GM12865 (cell line): ENCODE results near the gene IL1RAPL2.
"Not testable (repeated sequence)": the region's sequence is repeated elsewhere in the genome, so short reads cannot be mapped to it uniquely, and the experiment has no call there.

ENCODE experiments used
- DNase-seq: peaks from one replicate; pipeline ENCODE4 v3.0.0; 2010; ENCODE audit warnings: low read depth
- H3K4me3 ChIP-seq: 2 replicates; pipeline ENCODE4 v1.5.1; 2011; ENCODE audit warnings: mild to moderate bottlenecking, low read depth, low read length, control low read depth
- TF ChIP-seq, protein P1 (sequence below): IDR thresholded peaks from 2 replicates; pipeline ENCODE4 v1.5.1; 2011; ENCODE audit warnings: low read length, control low read depth, low read depth, inconsistent platforms; ENCODE audit not compliant: insufficient read depth; ENCODE audit errors: missing control alignments

The IL1RAPL2 gene

DNA sequence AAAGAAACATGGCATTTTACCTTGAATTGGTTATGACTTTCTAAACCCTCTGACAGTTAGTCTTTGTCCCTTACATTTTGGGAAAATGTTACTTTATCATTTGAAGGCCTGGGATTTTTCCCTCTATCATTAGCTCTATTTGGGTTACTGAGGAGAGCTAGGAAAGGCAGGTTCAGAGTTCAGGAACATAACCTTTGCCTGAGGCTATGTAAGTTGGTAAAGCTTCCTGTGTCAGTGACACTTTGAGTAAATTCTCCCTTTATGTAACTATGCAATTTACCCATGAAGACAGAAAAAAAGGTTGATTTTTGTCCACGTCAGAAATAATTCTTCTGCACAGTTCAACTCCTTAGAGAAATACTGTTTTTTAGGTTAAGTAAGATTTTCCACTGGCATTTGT, 1084.6 kb downstream of the IL1RAPL2 start:
- no peak overlapping the region for H3K4me3 ChIP-seq
- DNase-seq: no peak
- TF ChIP-seq, protein P1, sequence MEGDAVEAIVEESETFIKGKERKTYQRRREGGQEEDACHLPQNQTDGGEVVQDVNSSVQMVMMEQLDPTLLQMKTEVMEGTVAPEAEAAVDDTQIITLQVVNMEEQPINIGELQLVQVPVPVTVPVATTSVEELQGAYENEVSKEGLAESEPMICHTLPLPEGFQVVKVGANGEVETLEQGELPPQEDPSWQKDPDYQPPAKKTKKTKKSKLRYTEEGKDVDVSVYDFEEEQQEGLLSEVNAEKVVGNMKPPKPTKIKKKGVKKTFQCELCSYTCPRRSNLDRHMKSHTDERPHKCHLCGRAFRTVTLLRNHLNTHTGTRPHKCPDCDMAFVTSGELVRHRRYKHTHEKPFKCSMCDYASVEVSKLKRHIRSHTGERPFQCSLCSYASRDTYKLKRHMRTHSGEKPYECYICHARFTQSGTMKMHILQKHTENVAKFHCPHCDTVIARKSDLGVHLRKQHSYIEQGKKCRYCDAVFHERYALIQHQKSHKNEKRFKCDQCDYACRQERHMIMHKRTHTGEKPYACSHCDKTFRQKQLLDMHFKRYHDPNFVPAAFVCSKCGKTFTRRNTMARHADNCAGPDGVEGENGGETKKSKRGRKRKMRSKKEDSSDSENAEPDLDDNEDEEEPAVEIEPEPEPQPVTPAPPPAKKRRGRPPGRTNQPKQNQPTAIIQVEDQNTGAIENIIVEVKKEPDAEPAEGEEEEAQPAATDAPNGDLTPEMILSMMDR: no peak

DNA sequence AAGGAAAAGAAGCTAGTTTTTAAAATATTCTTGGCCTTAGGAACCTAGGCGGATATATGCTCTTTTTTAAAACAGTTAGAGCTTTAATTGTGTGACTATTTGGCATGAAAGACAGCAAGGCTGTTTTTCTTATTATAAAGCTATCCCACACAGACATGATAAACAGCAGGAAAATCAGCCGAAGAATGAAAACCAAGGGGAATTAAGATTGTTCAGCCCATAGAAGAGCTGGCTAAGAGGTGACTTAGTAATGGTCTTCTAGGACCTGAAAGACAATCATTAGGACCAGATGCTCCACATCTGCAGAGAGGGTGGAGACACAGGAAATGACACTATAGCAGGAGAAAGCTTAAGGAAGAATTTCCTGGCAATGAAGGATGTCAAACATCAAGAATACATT, 1085.0 kb downstream of the IL1RAPL2 start:
- DNase-seq: no peak
- H3K4me3 ChIP-seq: no peak overlapping the region
- TF ChIP-seq, protein P1: no peak

DNA sequence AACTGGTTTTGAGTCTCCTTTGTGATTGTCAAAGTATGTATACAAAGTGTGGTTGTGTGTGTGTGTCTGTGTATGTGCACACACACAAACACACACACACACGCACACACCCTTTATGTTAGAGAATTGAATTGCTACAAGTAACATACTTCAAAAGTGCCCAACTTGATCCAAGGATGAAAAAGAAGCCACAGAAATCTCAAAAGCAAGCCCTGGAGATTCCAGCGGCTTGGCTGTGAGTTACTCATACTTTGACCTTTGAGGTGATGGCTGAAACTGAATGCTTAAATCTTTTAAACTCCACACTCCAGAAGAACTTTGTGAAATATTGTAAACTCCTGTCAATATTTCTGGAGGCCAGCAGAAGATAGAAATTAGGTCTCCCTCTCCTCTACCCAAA, 1087.9 kb downstream of the IL1RAPL2 start:
- no peak for DNase-seq
- TF ChIP-seq, protein P1: no peak
- H3K4me3 ChIP-seq: no peak overlapping the region

DNA sequence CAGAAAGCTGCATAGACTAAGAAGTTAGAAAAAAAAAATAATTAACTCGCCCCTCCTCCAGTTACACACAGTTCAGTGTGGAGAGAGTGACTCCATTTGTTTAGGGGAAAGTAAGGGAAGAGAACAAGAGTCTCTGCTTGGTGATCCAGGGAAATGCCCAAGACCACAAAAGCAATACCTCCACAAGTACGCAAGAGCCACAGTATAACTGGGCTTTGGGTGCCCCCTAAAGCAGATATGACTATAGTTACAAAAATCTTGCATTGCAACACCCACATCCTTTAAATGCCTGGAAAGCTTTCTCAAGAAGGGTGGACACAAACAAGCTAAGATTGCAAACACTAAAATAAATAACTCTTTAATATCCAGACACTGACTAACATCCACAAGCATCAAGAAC, 1092.1 kb downstream of the IL1RAPL2 start:
- no peak overlapping the region for H3K4me3 ChIP-seq
- no peak for DNase-seq
- TF ChIP-seq, protein P1: no peak

DNA sequence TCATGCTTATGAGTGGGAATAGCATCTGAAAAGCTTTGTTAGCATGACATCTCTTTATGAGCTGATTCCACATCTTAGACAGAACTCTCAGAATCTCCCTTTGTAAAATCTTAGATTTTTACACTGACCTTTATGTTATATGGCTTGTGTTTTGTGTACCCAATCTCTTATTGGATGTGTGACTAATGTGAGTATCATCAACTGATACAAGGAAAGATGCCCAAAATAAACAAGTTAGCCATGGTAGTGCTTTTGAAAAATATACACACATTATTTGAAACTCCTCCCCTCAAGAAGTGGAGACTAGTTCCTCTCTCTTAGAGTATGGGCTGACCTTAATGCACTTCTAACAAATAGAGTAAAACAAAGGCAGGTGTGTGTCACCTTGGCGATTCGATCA, 1096.2 kb downstream of the IL1RAPL2 start:
- DNase-seq: no peak
- TF ChIP-seq, protein P1: no peak
- H3K4me3 ChIP-seq: no peak overlapping the region

DNA sequence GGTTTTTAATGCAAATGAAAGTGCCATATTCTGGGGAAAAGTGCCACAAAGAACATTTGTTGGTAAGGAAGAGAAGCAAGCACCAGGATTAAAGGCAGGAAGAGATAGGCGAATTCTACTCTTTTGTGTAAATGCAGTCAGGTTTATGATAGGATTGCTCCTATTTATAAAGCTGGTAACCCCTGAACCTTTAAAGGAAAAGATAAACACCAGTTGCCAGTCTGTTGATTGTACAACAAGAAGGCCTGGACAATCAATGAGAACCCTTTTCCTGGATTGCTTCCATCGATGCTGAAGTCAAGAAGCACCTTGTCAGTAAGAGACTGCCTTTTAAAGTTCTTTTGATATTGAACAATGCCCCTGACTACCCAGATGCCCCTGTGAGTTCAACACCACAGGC, 1098.2 kb downstream of the IL1RAPL2 start:
- TF ChIP-seq, protein P1: no peak
- no peak for DNase-seq
- no peak overlapping the region for H3K4me3 ChIP-seq

DNA sequence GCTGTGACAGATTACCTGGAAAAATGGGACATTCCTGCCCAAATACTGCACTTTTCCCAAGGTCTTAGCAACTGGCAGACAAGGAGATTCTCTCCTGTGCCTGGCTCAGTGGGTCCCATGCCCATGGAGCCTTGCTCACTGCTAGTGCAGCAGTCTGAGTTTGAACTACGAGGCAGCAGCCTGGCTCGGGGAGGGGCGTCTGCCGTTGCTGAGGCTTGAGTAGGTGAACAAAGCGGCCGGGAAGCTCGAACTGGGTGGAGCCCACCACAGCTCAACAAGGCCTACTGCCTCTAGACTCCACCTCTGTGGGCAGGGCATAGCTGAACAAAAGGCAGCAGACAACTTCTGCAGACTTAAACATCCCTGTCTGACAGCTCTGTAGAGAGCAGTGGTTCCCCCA, 1118.3 kb downstream of the IL1RAPL2 start:
- not testable (repeated sequence) for H3K4me3 ChIP-seq, DNase-seq

DNA sequence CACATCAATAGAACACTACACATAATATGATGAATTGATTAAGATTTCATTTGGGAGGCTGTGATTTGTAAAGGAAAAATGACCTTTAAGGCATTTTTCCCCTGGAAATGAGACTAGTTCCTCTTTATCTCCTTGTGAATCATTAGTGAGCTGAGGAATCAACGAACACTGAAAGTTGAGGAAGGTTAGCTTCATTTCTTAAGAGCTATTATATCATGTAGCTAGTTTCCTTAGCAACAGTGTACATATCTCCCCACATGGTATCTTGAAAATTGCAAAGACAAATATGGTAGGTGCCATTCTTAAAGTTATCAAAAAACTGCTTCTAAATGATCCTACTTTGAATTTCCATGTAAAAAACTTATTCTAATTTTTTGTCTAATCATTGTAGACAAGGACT, 1128.8 kb downstream of the IL1RAPL2 start:
- TF ChIP-seq, protein P1: no peak
- H3K4me3 ChIP-seq: no peak overlapping the region
- DNase-seq: no peak
